ENCODE results near the gene NME5. TPM values are rescaled to one million over a fixed set of nuclear protein-coding genes. Genes with fewer than 3 reads are reported as not detected.

Gene NME5, protein sequence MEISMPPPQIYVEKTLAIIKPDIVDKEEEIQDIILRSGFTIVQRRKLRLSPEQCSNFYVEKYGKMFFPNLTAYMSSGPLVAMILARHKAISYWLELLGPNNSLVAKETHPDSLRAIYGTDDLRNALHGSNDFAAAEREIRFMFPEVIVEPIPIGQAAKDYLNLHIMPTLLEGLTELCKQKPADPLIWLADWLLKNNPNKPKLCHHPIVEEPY
- total RNA-seq: 4.7 TPM
- long read RNA-seq, partial matches to known transcripts: 1 of 5 reads
- long read RNA-seq, other reads (novel, unspliced or antisense): 0 of 5 reads

DNA sequence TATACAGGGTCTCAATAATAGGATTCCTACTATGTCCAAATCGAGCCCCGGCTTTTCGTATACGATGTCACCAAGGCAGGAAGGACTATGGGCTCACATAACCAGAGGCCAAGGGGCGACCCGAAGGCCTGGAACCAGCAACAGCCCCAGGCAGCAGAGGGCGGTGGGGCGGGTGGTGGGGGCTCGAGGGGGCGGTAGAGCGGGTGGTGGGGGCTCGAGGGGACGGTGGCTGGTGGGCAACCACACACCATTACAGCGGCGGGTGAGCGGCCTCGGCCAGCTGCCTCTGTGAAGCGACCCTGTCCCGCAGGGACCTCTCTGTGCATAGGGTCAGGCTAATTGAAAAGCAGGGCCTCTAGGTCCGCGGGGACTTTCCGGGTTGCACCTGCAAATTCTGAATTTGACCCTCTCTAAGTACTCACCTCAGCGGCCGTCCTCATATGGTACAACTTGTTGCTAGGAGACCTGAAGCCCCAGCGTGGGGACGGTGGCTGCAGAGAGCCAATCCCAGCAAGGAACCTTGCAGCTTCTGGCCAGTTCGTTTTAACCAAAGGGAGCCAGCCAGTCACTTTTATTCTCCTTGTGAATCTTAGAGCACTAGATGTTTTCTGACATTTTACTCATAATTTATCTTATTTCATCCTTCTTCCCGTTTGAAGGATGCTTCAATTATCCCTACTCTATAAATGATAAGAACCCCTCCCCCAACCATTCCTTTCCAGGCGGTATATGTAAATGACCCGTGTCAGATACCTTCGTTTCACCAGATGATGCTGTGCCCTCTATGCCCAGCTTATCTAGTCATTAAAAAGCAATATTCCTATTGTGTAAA, at the start of gene NME5:
TSS of gene NME5 (minus strand) at position 480 of the 832 bp plus-strand sequence. CDS start 648 bp downstream, outside the sequence.
- intact Hi-C loops (cut with micrococcal nuclease): loop anchor here (10.0 kb wide), 1 partner anchor 54 kb away; the partner anchor contains the start of gene WNT8A
- Histone ChIP-seq H3K4me3 (peak within 1 kb of the TSS; percentile 78), H3K27me3 (ENCODE audit: low read depth) (no peaks in the 10 kb centered on the region), H3K36me3 (no peaks in the 10 kb centered on the region), H3K4me1 (peaks cover 13% of the 10 kb centered on the region), H3K9me3 (replicated peaks) (no peaks in the 10 kb centered on the region), H3K27ac (replicated peaks) (peak within 1 kb of the TSS; percentile 42)
- TF ChIP-seq, protein P1, sequence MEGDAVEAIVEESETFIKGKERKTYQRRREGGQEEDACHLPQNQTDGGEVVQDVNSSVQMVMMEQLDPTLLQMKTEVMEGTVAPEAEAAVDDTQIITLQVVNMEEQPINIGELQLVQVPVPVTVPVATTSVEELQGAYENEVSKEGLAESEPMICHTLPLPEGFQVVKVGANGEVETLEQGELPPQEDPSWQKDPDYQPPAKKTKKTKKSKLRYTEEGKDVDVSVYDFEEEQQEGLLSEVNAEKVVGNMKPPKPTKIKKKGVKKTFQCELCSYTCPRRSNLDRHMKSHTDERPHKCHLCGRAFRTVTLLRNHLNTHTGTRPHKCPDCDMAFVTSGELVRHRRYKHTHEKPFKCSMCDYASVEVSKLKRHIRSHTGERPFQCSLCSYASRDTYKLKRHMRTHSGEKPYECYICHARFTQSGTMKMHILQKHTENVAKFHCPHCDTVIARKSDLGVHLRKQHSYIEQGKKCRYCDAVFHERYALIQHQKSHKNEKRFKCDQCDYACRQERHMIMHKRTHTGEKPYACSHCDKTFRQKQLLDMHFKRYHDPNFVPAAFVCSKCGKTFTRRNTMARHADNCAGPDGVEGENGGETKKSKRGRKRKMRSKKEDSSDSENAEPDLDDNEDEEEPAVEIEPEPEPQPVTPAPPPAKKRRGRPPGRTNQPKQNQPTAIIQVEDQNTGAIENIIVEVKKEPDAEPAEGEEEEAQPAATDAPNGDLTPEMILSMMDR (IDR thresholded peaks at IDR 0.05; ENCODE audit: borderline replicate concordance): no peak
- DNase-seq: peak; percentile 67

DNA sequence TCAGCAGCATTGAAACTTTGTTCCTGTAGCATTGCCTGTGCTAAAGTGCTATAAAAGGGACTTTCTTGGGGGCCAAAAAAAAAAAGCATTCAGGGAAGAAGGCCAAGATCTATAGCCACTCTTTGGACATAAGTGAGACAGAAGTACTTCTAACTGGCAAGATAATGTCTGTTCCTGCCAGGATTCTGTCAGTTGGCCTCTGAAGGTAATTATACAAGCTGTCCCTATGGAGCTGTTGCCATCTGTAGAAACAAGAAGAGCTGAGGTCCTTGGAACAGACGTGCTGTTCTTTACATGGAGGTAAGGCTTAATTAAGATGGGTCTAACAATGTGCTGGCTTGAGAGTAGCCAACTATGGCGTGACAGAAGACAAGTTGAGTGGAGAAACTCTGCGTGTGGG, 49.4 kb upstream of the NME5 start:
- H3K4me1 ChIP-seq: peaks cover 9% of the 10 kb centered on the region
- peak overlapping the region; percentile 73 for H3K27ac ChIP-seq (replicated peaks)
- TF ChIP-seq, protein P1 (IDR thresholded peaks at IDR 0.05; ENCODE audit: borderline replicate concordance): no peak
- H3K4me3 ChIP-seq: no peak overlapping the region
- no peaks in the 10 kb centered on the region for H3K27me3 ChIP-seq (ENCODE audit: low read depth)
- no peaks in the 10 kb centered on the region for H3K9me3 ChIP-seq (replicated peaks)
- DNase-seq: no peak
- intact Hi-C loops (cut with micrococcal nuclease): no loop called here
- peaks cover 86% of the 10 kb centered on the region for H3K36me3 ChIP-seq

DNA sequence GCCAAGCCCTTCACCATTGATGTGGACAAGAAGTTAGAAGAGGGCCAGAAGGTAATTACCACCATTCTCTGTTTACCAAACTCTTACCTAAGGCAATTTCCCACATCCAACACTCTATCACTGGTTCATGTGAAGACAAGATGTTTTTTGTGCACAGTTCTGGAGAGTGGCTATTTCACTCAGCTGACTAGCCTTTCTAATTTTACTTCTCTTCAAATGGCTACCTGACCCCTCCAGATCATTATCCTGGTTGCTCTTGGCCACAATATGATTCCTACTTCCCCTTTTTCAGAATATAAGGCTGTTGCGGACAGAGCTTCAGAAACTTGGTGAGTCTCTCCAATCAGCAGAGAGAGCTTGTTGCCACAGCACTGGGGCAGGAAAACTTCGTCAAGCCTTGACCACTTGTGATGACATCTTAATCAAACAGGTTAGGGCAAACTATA, 46.8 kb upstream of the NME5 start:
- Histone ChIP-seq H3K4me3 (no peak overlapping the region), H3K9me3 (replicated peaks) (no peaks in the 10 kb centered on the region), H3K36me3 (peaks cover 61% of the 10 kb centered on the region), H3K27me3 (ENCODE audit: low read depth) (no peaks in the 10 kb centered on the region), H3K27ac (replicated peaks) (no peak overlapping the region), H3K4me1 (peaks cover 24% of the 10 kb centered on the region)
- intact Hi-C loops (cut with micrococcal nuclease): no loop called here
- TF ChIP-seq, protein P1 (IDR thresholded peaks at IDR 0.05; ENCODE audit: borderline replicate concordance): no peak
- no peak for DNase-seq

DNA sequence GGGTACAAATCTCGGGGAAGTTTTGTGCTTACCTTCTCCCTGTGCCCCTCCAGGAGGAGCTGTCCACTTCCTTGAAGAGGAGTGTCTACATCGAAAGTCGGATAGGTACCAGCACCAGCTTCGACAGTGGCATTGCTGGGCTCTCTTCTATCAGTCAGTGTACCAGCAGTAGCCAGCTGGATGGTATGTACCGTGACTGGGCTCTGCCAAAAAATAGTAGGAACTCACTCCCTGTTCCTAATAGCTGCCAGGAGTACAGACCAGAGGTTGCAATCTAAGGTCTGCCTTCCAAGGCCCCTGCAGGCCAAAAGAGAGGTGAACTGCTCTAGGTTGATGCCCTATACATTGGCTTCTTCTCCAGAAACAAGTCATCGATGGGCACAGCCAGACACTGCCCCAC, 43.6 kb upstream of the NME5 start:
- no peaks in the 10 kb centered on the region for H3K9me3 ChIP-seq (replicated peaks)
- intact Hi-C loops (cut with micrococcal nuclease): no loop called here
- peaks cover 29% of the 10 kb centered on the region for H3K36me3 ChIP-seq
- H3K4me1 ChIP-seq: peaks cover 29% of the 10 kb centered on the region
- TF ChIP-seq, protein P1 (IDR thresholded peaks at IDR 0.05; ENCODE audit: borderline replicate concordance): no peak
- peak overlapping the region; percentile 57 for H3K27ac ChIP-seq (replicated peaks)
- H3K4me3 ChIP-seq: no peak overlapping the region
- H3K27me3 ChIP-seq (ENCODE audit: low read depth): no peaks in the 10 kb centered on the region
- no peak for DNase-seq

DNA sequence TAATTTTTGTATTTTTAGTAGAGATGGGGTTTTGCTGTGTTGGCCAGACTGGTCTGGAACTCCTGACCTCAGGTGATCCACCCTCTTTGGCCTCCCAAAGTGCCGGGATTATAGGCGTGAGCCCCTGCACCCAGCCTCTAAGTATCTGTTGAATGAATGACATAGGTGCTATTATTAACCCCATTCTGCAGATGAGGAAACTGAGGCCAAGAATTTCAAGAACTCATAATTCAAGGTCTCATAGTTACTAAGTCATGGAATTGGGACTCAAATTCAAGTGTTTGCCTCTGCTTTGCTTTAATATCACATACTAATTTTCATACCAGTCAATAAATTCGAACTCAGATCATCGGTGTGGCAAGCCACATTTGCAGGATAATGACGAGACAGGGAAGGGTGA, 41.6 kb upstream of the NME5 start:
- H3K36me3 ChIP-seq: peaks cover 25% of the 10 kb centered on the region
- H3K4me3 ChIP-seq: no peak overlapping the region
- no peak overlapping the region for H3K27ac ChIP-seq (replicated peaks)
- TF ChIP-seq, protein P1 (IDR thresholded peaks at IDR 0.05; ENCODE audit: borderline replicate concordance): no peak
- no peak for DNase-seq
- intact Hi-C loops (cut with micrococcal nuclease): no loop called here
- peaks cover 47% of the 10 kb centered on the region for H3K4me1 ChIP-seq
- no peaks in the 10 kb centered on the region for H3K27me3 ChIP-seq (ENCODE audit: low read depth)
- H3K9me3 ChIP-seq (replicated peaks): no peaks in the 10 kb centered on the region

Measured in left ventricle myocardium inferior (tissue), 1 donor.